Ramos (cell line): ENCODE measurements around the gene NKD1.

ENCODE experiments used
- in situ Hi-C: fragments of 300-500 bp; cut with MboI; formaldehyde crosslinking; loops from one replicate; pipeline ENCODE4 v1.14.3; 2022; ENCODE audit warnings: low sequenced_read_pairs; ENCODE audit not compliant: unreplicated experiment

The NKD1 gene

GRCh38 chr16:50662306-50662940 lies 114.2 kb downstream of the NKD1 start:
- in situ Hi-C loops, result loop anchor here (25.0 kb wide), 1 partner anchor 425 kb away; no protein-coding TSS in a partner anchor

DNA sequence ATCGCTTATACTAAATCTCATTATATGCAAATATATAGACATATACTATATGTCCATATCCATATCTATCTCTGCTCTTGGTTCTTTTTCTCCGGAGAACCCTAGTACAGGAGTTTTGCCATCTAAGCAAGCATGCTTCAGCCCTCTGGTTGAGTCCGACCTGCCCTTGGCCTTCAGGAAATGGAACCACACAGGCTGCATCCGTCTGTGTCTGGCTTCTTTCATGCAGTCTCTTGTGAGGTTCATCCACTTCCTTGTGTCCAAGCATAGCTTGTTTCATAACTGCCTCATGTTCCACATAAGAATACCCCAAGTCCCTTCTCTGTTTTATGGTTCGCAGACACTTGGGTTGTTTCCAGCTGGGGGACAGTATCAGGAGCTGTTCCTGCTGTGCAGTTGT lies 116.1 kb downstream of the NKD1 start:
- in situ Hi-C loops, result loop anchor here (25.0 kb wide), 1 partner anchor 427 kb away; no protein-coding TSS in a partner anchor

GRCh38 chr16:50665128-50665878 lies 117.1 kb downstream of the NKD1 start:
- in situ Hi-C loops, result loop anchor here (25.0 kb wide), 1 partner anchor 428 kb away; no protein-coding TSS in a partner anchor

GRCh38 chr16:50666658-50667496 lies 118.7 kb downstream of the NKD1 start:
- in situ Hi-C loops, result loop anchor here (25.0 kb wide), 1 partner anchor 430 kb away; no protein-coding TSS in a partner anchor

DNA sequence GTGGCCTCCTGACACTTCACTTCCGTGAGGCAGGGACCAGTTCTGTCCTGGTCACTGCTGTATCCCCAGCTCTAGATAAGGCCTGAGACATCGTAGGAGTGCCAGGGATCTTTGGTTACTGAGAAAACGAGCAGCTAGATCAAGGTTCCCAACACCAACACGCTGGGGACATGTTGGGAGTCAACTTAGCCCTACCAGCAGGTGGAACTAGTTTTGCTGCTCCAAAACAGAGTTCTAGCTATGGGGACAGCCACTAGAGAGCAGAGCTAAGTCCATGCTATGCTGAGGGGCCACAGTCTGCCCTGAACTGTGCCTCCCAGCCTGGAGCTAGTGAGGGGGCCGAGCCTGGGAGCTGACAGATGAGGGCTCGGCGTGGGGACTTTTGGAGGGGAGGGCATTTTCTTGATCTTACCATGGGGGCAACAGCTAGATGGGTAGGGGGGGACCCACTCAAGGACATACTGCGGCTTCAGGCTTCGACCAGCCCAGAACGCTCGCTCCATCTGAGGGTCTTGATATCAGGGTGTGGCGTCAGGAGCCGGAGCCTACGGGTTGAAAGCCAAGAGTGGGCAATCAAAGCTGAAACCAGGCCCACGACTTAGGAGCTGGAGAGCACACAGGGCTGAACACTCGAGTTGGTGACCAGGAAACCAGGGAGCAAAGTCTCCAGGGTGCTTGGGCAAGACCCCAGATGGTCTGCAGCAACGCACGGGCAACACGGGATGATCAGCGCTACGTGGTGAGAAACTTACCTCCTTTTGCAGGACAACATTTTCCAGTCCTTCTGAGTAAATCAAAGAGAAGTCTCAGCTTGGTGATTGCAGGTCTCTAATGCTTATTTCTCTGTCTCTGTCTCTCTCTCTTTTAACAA lies 119.5 kb downstream of the NKD1 start:
- in situ Hi-C loops, result loop anchor here (25.0 kb wide), 1 partner anchor 430 kb away; no protein-coding TSS in a partner anchor

DNA sequence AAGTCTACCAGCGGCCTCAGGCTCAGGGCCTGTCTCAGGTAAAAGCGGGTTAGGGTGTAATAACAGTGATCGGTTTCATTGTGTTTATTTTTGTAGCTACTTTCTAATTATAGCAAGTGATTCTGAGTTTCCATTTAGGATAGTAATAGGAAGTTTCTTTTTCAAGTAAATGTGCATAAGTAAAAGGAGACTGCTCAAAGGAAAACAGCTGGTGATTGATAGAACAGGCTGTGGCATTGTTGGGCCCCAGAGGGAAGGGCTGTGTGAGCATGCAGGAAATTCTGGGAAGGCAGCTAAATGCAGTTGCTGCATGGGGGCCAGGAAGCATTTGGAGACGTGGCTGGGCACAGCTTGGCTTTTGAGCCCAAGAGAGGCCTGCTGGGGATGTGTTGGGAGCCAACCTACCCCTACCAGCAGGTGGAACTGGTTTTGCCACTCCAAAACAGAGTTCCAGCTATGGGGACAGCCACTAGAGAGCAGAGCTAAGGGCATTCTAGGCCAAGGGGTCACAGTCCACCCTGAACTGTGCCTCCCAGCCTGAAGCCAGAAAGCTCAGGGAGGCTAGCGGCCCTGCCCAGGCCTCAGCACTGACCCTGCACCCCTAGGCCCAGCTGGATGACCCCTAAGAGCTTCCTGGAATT lies 120.3 kb downstream of the NKD1 start:
- in situ Hi-C loops, result loop anchor here (25.0 kb wide), 1 partner anchor 431 kb away; no protein-coding TSS in a partner anchor

DNA sequence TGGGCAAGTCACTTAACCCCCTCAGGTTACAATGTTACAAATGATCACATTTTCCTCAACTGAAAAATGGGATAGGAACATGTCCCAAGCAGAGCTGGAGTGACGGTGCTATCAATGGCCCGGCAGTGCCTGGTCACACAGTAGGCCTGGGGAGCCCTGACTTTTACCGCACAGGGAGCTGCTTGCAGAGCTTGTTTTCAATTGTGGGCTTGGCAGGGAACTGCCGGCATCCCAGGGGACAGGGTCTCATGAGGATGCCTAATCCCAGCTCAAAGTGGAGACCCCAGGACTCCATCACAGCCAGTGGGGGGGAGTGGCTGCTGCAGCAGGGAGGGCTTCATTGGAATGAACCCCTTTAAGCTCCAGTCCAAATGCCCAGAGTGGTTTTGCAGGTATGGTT lies 121.5 kb downstream of the NKD1 start:
- in situ Hi-C loops, result loop anchor here (10.0 to 25.0 kb wide), 2 partner anchors 135 to 432 kb away; no protein-coding TSS in a partner anchor

DNA sequence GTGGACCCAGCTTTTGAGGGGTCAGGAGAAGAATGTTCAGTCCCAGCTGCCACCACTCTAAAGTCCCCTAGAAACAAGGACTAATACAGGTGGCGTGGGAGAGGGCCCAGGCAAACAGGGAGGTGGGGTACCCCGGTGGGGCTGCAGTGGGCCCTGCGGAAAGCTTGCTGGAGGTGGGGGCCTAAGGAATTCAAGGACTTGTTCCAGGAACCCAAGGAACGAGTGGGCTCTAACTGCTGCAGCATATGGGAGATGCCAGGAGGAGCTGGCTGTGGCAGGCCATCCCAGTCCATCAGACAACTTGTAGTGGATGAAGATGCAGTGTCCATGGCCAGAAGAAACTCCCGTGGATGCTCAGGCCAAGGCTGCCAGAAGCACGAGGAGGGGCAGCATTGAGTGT lies 122.3 kb downstream of the NKD1 start:
- in situ Hi-C loops, result loop anchor here (10.0 to 25.0 kb wide), 2 partner anchors 134 to 433 kb away; no protein-coding TSS in a partner anchor

GRCh38 chr16:50671644-50672260 lies 123.6 kb downstream of the NKD1 start:
- in situ Hi-C loops, result loop anchor here (10.0 to 25.0 kb wide), 2 partner anchors 133 to 434 kb away; no protein-coding TSS in a partner anchor

DNA sequence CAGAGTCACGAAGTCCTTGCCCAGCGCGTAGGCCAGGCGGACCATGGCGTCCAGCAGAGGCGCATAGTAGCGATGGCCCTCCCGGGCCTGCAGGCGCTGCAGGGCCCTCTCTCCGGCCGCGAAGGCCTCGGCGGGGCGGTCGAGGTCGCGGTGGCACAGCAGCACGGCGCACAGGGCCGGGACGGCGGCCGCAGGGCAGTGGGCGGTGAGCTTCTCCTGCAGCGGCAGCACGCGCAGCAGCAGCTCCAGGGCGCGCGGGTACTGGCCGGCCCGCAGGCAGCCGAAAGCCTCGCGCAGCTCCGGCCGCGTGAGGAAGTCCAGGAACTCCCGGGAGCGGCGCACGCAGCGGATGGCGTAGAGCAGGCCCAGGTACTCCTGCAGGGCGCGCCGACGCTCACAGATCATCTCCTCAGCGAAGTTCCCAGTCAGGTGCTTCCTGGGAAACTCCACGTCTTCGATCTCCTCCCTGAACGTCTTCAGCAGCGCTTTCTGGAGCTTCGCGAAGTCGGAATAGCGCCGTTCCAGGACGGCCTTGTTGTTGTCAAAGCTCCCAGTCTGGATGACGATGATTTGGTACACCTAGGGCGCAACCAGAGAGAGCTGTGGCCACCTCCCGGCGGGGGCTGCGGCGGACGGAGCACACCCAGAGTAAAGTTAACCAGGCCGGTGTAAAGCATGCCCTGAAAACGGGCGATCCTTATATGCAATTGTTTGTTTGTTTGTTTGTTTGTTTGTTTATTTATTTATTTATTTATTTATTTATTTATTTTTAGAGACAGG lies 125.5 kb downstream of the NKD1 start:
- in situ Hi-C loops, result loop anchor here (10.0 to 25.0 kb wide), 2 partner anchors 131 to 436 kb away; no protein-coding TSS in a partner anchor

DNA sequence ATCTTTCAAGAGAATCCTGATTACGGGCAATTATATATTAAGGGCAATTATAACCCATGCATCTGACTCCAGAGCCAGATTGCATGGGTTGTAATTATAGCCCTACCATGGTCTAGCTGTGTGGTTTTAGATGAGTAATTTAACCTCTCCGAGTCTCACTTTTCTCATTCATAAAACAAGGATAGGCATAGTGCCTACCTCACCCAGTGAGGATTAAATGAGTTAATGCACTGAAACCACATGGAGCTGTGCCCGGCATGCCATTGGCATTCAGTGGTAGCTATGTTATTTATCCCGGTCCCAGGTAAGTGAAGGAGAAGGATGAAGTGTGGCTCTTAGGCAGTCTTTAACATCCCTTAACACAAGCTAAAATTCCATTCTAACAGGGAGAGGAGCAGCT lies 126.6 kb downstream of the NKD1 start:
- in situ Hi-C loops, result loop anchor here (10.0 to 25.0 kb wide), 2 partner anchors 130 to 438 kb away; no protein-coding TSS in a partner anchor

DNA sequence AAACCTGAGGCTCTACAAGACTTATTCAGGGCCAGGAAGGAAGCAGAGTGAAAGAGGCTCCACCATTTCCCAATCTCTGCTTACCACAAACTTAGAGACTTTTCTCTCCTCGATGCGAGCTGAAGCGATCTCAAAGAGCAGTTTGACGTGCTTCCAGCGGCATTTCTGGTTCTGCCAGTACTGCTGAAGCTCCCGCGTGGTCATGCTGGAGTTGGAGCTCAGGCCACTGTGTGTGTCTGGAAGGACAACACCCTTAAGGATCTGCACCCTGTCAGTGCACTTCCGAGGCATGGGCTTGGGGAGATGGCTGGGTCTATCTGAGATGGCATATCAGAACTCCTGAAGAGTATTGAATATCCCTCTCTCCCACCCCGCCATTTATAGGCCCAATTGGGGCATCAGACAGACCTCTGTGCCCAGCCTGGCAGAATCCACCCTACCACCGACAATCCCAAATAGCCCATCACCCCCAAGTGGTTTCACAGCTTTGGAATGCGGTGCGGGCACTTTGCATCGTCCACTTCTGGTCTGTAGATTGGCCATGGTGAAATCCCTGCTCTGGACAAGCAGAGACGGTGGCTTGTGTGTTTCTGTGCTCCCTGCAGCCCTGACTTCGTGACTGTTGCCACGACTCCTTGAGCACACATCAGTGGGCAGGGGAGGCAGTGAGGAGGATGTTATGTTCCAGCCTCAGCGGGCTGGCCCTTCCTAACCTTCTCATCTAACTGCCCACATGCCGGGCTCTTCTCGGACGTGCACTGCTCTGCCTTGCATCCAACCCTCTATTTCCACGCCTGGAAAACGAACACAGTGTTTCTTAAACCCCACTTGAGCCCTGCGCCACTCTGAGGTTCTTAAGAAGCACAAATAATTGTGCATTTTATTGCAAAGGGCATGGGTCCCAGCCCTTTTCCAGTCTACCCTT lies 127.8 kb downstream of the NKD1 start:
- in situ Hi-C loops, result loop anchor here (10.0 kb wide), 1 partner anchor 129 kb away; no protein-coding TSS in a partner anchor

GRCh38 chr16:50676684-50677225 lies 128.6 kb downstream of the NKD1 start:
- in situ Hi-C loops, result loop anchor here (10.0 kb wide), 1 partner anchor 128 kb away; no protein-coding TSS in a partner anchor

DNA sequence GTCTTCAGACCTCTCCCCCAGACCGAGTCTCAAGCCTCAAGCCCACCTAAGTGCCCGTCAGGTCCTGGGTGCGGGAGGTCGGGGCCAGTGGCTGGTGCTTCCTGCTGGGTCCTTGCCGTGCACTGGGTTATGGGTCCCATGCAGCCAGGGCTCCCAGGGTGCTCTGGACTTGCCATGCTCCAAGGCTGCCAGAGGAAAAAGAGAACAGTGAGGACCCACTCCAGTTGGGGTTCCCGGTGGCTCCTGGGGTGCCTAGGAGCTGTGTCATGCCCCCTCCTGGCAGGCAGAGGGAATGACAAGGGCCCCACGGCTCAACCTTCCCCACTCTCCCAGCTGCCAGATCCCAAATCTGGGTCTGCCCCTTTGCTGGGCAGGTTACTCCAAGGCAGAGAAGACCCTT lies 129.2 kb downstream of the NKD1 start:
- in situ Hi-C loops, result loop anchor here (10.0 kb wide), 1 partner anchor 127 kb away; no protein-coding TSS in a partner anchor

DNA sequence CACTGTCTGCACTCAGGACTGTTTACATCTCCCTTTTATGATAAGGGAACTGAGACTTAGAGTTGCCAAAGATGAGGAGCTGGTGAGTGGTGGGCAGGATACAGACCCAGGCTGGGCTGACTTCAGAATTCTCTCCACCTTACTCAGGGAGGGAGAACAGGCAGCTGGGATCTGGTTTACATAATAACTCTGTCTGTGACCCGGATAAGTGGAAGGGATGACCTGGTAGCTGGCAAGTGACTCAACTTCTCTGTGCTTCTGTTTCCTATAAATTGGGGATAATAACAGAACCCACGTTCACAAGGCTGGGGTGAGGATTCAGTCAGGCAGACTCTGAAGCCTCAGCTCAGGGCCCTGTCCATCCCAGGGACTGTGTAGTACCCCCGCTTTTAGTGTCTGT lies 130.3 kb downstream of the NKD1 start:
- in situ Hi-C loops, result loop anchor here (10.0 kb wide), 1 partner anchor 126 kb away; no protein-coding TSS in a partner anchor

DNA sequence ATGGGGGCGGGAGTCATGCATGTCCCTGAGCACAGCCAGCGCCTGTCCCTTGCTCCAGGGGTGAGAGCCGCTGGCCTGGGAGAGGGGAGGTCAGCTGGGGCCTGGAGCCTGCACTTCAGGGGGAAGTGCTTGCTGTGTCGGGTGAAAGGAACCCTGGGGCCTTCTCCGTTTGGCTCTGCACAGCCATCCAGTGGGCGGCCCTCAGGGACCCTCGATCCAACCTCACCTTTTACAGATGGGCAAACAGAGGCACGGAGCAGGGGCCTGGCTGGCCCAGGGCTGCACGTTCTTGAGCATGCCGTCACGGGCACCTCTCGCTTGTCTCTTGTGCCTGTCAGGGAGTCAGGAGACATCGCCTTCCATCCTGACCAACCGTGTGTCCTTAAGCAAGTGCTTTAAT lies 131.1 kb downstream of the NKD1 start:
- in situ Hi-C loops, result loop anchor here (10.0 kb wide), 1 partner anchor 126 kb away; no protein-coding TSS in a partner anchor
